Effector CD8-positive, alpha-beta T cell (primary cell): ENCODE measurements around the gene ABCA5.
A peak's percentile ranks its signal among the peaks of the same experiment; 100 is the strongest.

Source experiments
- DNase-seq: peaks from one replicate; lab custom pipeline; 2025; lab: John Stamatoyannopoulos, UW

The ABCA5 gene

DNA sequence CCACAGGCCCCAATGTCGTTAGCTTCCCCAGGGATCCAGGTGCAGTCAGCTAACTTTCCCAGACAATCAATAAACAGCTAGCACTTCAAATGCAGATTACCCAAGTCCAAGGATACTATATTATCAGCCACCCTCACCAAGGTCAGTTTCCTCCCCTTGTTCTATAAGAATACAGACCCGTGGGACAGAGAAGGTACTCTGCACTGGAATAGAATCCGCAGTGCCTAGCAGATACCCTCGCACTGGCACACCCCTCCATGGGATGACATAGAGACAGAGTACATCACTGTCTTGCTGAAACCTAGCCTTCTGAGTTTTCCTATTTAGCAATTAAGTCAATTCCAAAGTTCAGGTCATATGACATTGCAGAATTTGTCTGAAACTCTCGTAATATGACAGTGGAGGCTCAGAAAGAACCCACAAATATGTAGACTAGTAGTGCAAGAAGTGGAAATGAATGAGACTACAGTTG, 58.4 kb downstream of the ABCA5 start:
- DNase-seq = no peak

DNA sequence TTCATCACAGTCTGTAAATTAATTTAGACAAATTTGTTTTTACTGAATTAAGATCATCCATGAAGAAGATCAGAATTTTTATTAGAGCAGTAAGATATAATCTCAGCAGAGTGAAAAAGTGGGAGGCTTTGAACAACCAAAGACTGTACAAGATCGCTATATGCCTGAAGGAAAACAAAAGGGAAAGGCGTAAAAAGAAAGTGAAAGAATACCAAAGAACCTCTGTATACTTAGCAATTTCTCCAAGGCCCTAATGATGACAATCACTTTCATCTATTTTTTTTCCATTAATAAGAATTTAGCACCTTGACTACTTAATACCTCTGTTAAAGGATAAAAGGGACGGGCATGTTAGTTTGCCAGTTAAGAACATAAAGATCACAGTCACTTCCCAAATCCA, 59.7 kb downstream of the ABCA5 start:
- no peak for DNase-seq

DNA sequence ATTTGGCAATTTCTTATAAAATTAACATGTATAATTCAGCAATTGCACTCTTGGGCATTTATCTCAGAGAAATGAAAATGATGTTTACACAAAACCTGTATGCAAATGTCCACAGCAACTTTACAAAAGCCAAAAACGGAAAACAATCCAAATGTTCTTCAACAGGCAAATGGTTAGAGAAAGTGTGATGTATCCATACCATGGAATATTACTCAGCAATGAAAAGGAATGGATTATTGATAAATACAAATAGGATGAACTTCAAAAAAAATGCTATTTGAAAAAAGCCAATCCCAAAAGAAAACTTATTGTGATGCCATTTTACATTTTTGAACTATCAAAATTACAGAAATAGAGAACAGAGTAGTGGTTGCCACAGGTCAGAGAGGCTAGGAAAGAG, 61.1 kb downstream of the ABCA5 start:
- no peak for DNase-seq

DNA sequence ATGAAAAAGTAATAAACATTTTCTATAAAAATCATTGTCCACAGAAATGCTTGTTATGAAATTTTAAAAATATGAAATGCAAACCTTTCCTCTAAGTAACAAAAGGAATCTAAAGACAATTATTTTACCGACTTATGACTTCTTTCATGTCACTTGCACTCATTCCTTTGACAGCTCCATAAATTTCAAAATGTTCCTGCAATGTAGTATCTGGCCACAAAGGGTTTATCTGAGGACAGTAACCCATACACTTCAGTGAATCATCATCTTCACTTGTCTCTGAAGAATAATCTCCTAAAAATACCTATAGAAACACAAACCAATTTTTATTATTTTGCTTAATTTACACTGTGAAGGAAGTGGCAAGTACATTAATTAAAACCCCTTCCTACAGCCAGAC, 72.7 kb downstream of the ABCA5 start:
- DNase-seq = no peak

DNA sequence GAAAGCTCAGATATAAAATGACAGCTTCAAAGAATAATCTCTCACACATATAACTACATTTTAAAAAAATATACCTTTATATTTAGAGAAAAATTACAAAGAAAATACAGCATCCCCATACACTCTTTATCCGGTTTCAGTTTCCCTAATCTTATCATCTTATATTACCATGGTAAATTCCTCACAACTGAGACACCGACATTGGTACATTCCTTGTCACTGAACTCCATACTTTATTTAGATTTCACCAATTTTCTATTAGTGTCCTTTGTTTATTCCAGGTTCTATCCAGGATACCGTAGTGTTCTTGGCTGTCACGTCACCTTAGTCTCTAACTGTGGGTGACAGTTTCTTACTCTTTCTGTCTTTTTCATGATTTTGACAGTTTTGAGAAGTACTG, 76.3 kb downstream of the ABCA5 start:
- no peak for DNase-seq

DNA sequence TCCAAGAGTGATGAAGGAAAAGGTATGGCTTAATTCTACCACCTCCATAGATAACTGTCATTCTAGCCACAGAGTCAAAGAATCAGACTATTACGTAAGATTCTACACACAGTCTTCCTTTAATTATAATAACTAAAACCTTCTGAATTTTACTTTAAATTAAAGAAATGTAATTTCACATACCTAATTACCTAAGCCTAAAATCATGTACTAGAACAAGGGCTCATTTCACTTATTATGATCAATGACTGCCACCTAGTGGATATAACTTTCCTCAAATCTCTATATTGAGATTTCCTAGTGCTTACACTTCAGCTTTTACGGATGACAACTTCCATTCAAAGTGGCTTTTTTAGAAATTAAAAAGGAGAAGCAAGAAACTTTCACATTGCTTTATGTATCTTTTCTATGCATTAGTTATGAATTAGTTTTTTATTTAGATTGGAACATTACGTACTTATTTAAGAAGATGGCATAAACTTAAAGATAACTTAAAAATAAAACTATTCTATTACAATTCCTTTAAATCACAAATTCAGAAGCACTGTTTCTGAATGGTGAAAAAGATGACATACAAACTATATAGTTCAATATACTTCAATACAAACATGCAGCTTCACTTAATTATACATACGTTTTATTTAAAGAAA, 80.1 kb downstream of the ABCA5 start:
- no peak for DNase-seq

DNA sequence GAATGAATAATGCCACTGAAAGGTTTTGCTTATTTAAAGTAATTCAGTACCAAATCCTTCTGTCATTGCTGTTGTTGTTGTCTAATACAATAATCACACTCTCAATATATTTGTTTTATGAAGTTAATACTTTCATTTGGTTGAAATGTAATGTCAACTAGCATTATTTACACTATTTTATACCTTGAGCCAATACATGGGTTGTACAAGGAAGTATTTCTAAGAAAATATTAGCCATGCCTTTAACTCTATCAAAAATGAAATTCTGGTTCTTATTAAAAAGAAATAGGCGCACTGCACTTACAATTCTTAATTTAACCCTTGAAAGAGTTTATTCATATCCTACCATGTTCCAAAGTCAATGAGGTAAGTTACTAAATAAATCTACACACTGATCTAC, 80.7 kb downstream of the ABCA5 start:
- DNase-seq = no peak

DNA sequence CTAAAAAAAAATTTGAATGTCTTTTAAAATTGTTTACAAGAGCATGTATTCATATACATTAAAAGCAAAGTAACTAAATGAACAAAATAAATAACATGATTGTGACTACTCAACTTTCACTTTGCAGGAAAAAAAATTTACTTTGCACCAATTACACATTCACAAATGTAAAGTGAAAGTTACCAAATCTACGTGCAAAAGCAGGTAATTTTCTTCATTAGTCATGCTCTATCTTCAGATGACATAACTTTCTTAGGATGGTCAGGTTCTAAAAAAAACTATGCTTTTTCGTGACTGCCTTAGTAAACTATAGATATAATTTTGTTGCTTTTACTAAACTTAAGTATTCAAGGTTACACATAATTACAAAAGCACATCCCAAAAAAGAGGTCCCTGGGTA, 81.3 kb downstream of the ABCA5 start:
- DNase-seq = no peak

DNA sequence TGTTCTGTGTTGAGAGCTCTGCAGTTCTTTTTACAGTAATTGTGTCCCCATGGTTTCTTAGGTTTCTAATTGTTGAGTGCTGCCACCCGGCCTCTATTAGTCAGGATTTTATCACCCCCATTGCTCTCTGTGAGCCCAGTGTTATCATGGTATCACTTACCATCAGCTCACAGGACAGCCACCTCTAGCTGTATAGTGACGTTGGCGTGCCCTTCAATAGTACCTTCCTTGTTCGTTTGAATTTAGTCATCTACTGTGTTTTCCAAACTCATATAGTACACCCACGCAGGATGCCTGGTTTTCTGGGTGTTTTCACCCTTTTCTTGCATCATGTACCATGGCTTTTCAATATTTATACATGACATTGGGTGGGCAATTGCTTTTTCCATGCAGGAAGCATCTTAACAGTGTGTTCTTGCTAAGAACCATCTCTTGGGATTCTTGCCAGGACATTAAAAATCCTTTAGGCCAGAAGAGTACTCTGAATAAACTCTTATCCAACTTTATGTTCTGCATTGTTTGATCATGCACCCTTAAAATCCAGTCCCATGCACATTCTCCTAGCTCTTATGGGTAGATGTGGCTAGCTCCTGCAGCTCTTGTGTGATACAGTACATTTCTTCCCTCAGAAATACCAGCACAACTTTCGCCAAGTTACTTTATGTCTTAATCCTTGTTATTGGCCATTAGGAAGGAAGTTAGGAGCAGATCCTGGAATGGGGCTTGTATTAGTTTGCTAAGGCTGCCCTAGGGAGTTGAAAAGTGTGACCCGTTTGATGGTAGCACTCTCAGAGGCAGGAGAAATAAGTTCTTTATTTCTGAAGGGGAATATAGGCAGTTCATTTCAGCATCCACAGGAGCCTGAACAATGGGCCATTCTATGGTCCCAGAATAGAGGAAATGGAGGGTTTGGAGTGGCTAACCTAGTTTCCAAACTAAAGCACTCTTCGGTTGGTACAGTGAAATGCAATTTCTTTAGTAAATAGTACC, 87.0 kb downstream of the ABCA5 start:
- no peak for DNase-seq

DNA sequence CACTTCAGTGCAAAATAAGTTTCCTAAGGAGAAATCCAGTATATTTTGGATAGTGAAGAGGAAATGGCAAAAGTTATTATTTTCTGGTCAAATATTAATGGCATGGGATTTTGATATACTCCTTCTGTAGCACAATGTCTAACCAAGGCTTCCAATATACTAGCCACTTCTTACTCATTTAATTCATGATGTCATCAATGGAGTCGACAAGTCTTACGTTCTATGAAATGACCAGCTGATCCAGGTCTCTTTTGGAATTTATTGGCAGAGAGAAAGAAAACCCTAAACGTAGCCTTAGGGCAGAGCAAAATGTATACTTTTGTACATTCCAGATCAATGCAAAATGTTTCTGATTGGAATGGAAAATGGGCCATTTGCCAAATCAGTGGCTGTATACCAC, 90.0 kb downstream of the ABCA5 start:
- DNase-seq = no peak

DNA sequence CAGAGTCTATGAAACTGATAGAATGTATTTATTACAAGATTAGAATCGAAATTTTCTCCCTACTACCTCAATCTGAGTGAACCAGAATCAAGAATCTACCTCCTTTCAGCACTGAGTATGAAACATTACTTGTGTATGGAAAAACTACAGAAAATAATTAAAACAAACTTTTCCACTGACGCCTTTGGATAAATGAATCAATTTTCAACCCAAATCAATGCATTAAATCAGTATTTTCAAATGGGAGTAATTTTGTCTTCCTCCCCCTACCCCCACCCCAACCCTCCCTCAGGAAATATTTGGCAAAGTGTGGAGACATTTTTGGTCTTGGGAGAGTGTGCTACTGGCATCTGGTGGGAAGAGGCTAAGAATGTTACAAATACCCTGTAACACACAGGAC, 90.5 kb downstream of the ABCA5 start:
- no peak for DNase-seq

DNA sequence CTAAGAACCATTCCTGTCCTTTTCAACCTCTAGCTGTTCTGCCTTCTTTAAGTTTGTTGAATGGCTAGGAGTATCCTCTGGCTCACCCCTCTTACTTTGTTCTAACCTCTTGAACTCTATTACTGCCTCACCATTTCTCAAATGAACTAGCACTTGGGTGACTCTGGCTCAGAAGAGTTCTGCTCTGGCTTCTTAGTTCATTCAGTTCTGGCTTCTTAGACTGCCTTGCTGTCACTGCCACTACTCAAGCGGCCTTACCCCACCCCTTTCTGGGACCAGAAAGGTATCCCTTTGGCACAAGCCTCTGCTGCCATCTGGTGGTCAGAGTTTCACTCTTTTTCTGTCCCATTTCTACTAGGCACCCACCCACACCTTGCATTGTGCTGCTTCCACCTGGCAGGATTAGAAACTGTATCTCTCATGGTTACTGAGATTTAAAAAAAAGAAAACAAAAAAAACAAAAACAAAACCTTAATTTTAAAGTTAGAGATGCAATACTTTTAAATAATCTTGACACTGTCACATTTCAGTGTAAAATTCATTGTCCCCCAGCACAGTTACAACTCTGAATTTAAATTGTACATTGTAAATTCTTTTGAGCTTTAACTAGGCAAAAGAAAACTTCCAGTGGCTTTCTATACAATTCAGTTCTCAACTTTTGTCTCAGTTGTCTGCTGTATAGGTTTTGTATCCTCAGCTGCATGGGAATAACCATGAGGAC, 91.4 kb downstream of the ABCA5 start:
- DNase-seq = peak; percentile 27

DNA sequence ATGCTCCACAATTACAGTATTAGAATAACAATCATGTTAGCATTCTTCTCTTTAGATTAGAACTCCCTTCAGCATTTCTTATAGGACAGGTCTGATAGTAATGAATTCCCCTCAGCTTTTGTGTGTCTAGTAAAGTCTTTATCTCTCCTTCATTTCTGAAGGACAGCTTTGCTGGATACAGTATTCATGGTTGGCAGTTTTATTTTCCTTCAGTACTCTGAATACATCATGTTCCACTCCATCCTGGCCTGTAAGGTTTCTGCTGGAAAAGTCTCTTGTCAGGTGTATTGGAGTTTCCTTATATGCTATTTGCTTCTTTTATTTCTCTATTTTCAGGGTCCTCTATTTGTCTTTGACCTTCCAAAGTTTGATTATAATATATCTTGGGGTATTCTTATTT, 94.3 kb downstream of the ABCA5 start:
- no peak for DNase-seq

DNA sequence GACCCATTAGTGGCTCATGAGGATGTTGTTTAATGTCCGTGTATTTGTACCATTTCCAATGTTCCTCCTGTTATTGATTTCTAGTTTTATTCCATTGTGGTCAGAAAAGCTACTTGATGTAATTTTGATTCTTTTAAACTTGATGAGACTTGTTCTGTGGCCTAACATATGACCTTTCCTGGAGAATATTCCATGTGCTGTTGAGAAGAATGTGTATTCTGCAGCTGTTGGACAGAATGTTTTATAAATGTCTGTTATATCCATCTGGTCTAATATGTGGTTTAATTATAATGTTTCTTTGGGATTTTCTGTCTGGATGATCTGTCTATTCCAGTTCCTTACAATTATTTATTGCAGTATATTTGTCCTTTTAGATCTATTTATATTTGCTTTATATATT, 95.4 kb downstream of the ABCA5 start:
- DNase-seq = no peak

DNA sequence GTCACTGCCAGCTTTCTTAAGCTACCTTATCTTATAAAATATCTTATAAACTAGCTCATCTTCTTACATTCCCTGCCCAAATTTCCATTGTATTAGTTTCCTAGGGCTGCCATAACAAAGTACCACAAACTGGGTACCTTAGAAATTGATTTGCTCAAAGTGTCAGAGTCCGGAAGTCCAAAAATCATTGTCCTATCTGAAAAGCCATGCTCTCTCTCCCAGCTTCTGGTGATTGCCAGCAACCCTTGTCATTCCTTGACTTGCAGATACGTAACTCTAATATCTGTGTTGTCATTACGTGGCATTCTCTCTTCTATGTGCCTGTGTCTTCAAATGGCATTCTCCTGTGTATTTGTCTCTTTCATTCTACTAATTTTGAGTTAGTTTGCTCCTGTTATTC, 96.0 kb downstream of the ABCA5 start:
- no peak for DNase-seq

DNA sequence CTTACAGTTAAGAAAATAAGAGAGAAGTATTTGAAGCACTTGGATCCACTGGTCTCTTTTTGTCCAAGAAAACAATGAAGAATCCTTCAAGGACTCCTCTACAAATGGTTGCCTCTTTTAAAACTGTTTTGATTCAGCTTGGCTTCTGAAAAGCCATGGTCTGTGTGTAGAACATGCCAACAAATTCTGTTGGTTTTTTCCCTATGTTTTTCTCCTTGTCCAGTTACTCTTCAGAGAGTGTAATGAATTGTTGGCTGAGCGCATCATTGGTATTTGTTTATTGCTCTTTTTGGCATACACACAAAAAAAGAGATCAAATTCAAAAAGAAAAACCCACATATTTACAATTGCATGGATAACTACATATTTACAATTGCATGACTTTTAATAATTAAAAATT, 98.4 kb downstream of the ABCA5 start, which contains the start of gene ABCA10:
Gene ABCA10 (minus strand): TSS at position 249 of the 400 bp plus-strand sequence. CDS start 3,466 bp downstream, outside the sequence.
- no peak for DNase-seq

DNA sequence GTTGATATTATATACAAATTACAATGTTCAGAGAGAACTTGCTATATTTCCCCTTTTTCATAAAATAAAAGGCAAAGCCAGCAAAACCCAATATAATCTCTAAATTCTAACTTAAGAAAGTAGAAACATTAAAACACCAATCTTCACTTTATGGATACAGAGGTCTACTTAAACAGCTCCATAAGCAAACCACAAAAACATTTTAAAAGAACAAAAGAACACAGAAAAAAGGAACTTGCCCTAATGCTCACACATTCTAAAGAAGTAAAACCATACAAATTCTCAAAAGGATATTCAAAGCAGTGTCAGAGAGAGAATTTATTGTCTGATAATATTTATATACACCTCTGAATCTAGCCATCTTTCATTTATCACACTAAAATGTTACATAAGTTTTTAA, 98.9 kb downstream of the ABCA5 start:
- no peak for DNase-seq

DNA sequence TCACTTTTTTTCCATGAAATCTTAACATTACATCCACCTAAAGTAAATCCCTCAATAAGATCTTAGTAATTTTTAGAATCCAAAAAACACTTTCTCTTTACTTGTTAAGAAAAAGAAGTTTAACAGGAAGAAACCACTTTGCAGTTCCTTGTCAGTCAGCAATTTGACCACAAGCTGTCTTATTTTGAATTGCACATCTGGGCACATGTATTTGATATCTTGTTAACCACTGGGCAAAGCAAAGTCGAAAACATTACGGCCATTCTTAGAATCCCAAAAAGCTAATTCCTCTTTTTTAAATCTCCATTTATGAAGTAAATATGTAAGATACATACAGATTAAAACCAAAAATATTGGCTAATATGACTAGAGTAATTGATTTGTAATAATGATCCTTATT, 99.4 kb downstream of the ABCA5 start:
- DNase-seq = no peak

DNA sequence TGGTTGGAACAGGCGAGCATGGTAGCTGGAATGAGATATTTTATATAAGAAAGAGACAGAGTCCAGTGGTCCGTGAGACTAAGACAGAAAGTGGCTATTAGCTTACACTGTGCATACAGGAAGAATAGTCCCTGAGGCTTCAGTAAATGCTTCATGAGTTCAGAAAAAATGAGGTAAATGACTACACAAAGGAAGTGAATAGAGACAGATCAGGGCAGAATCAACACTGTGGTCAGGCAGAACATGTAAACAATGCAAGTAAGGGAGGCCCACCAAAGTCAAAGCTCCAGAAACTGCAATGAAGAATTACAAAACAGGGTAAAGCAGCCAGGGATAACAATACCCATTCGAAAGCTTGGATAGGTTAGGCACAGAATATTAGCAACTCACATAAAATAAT, 103.1 kb downstream of the ABCA5 start:
- no peak for DNase-seq

DNA sequence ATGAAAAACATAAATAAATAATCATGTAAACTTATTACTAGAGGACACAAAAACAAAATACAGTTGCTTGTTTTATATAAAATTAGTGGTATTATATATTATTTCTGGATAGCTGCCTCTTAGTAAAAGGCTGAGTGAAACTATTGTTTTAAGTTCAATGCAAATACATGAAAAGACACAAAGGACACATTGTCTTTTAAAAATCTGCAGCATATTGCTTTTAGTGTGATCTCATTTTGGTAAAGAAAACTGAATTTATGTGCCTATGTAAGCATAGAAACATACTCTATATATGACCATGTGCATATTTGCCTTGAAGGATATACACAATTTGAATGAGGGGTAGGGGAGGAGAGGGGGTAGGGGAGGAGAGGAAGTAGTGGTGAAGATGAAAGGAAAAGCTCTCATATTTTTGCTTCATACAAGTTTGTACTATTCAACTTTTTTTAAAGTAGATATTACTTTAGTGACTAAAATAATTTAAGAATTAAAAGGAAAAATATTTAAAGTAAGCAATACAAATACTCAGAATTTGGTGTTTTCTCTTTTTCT, 104.2 kb downstream of the ABCA5 start:
- DNase-seq = no peak

DNA sequence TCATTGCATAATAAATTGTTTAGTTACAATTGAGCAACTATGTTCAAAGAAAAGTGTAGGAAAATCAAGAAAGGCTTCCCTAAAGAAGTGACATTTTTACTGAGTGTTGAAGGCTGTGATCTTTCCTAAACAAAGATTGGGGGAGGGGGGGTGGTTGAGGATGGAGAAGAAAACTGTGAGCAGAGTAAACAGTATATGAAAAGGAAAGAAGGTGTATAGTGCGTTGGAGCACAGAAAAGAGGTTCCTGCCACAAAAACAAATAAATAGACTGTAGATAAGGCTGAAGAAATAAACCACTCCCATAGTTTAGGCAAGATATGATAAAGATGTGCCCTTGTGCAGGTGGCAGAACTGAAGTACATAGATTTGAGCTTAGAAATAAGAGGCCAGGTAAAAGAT, 106.8 kb downstream of the ABCA5 start:
- DNase-seq = no peak

DNA sequence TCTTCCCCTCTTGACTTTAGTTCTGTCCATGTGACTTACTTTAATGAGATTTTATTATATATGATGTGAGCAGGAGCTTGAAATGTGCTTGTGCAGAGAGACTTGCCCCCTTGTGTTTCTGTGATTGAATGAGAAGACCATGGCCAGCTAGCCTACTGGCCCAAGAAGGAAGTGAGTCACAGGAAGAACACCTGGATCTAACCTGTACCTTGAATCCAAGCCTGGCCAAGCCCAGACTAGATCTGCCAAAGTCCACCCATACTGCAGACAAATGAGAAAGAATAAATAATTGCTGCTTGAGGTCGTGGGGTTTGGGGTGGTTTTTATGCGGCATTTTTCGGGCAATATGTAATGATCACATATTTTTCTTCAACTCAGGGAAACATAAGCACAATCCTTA, 107.9 kb downstream of the ABCA5 start:
- DNase-seq = no peak
